Hepatocyte (in vitro differentiated cells): ENCODE results near the gene ZNF835.

Source experiments
- EZH2 ChIP-seq: fragments of 200-600 bp; sonication (generic); IDR thresholded peaks from 2 replicates; pipeline ENCODE4 v1.6.1; 2016; ENCODE audit warnings: antibody characterized with exemption, mild to moderate bottlenecking, borderline replicate concordance
- TF ChIP-seq, protein P1 (sequence below): fragments of 200-600 bp; sonication (generic); IDR thresholded peaks from 2 replicates; pipeline ENCODE4 v1.5.1; 2016; ENCODE audit warnings: antibody characterized with exemption, mild to moderate bottlenecking; ENCODE audit not compliant: poor library complexity

GRCh38 chr19:56681702-56682101, 10.1 kb upstream of the ZNF835 start:
- TF ChIP-seq, protein P1, sequence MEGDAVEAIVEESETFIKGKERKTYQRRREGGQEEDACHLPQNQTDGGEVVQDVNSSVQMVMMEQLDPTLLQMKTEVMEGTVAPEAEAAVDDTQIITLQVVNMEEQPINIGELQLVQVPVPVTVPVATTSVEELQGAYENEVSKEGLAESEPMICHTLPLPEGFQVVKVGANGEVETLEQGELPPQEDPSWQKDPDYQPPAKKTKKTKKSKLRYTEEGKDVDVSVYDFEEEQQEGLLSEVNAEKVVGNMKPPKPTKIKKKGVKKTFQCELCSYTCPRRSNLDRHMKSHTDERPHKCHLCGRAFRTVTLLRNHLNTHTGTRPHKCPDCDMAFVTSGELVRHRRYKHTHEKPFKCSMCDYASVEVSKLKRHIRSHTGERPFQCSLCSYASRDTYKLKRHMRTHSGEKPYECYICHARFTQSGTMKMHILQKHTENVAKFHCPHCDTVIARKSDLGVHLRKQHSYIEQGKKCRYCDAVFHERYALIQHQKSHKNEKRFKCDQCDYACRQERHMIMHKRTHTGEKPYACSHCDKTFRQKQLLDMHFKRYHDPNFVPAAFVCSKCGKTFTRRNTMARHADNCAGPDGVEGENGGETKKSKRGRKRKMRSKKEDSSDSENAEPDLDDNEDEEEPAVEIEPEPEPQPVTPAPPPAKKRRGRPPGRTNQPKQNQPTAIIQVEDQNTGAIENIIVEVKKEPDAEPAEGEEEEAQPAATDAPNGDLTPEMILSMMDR, result no peak
- no peak for TF ChIP-seq EZH2
